SKM-1 treated with dmso at 0.1 percent for 144 hours (cell line): ENCODE results near the gene PATJ.
"Not testable (repeated sequence)": the region's sequence is repeated elsewhere in the genome, so short reads cannot be mapped to it uniquely, and the experiment has no call there.

Experiments used
- DNase-seq: peaks from one replicate; lab custom pipeline; 2025; ENCODE audit not compliant: unreplicated experiment; lab: John Stamatoyannopoulos, UW

The PATJ gene

GRCh38 chr1:62139410-62139809, 397.1 kb downstream of the PATJ start:
- DNase-seq = no peak

GRCh38 chr1:62140666-62141065, 398.4 kb downstream of the PATJ start:
- no peak for DNase-seq

- DNase-seq = no peak
Measured at GRCh38 chr1:62142496-62142895, 400.2 kb downstream of the PATJ start.

GRCh38 chr1:62144238-62144831, 402.1 kb downstream of the PATJ start:
- peak; percentile 40 for DNase-seq

- no peak for DNase-seq
Measured at GRCh38 chr1:62159940-62160348, 417.7 kb downstream of the PATJ start.

GRCh38 chr1:62161711-62162110, 419.4 kb downstream of the PATJ start:
- no peak for DNase-seq

GRCh38 chr1:62170380-62170779, 428.1 kb downstream of the PATJ start:
- not testable (repeated sequence) for DNase-seq

GRCh38 chr1:62175568-62176179, 433.4 kb downstream of the PATJ start:
- peak; percentile 21 for DNase-seq

- DNase-seq = no peak
Measured at GRCh38 chr1:62176597-62177312, 434.5 kb downstream of the PATJ start.

- no peak for DNase-seq
Measured at GRCh38 chr1:62177621-62178020, 435.3 kb downstream of the PATJ start.

- no peak for DNase-seq
Measured at GRCh38 chr1:62178372-62178771, 436.1 kb downstream of the PATJ start.

- DNase-seq = not testable (repeated sequence)
Measured at GRCh38 chr1:62180054-62180453, 437.8 kb downstream of the PATJ start.

GRCh38 chr1:62180639-62181038, 438.4 kb downstream of the PATJ start:
- no peak for DNase-seq

- DNase-seq = no peak
Measured at GRCh38 chr1:62181532-62181931, 439.3 kb downstream of the PATJ start.

GRCh38 chr1:62182157-62182556, 439.9 kb downstream of the PATJ start:
- DNase-seq = not testable (repeated sequence)

GRCh38 chr1:62183164-62184020, 441.1 kb downstream of the PATJ start:
- DNase-seq = not testable (repeated sequence)

GRCh38 chr1:62184336-62184735, 442.1 kb downstream of the PATJ start:
- DNase-seq = no peak

GRCh38 chr1:62185233-62185632, 443.0 kb downstream of the PATJ start:
- not testable (repeated sequence) for DNase-seq

- no peak for DNase-seq
Measured at GRCh38 chr1:62185677-62186076, 443.4 kb downstream of the PATJ start.

- DNase-seq = no peak
Measured at GRCh38 chr1:62187548-62187947, 445.3 kb downstream of the PATJ start.

GRCh38 chr1:62188111-62188510, 445.8 kb downstream of the PATJ start:
- DNase-seq = no peak
